ENCODE data around the gene NIT2.
"Not testable (repeated sequence)": the region's sequence is repeated elsewhere in the genome, so short reads cannot be mapped to it uniquely, and the experiment has no call there.

The NIT2 gene

DNA sequence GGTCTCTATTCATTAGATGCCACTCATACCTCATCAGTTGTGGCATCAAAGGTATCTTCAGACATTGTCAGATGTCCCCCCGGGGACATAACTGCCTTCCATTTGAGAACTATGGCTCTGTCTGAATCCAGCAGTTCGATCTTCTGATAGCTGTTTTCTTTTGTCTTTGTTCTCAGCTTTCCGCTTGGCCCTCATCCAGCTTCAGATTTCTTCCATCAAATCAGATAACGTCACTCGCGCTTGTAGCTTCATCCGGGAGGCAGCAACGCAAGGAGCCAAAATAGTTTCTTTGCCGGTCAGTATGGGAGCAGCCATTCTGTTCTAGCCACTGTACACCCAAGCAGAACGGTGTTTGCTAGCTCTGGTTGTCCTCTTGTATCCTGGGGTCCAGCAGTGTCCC, 4.4 kb downstream of the NIT2 start:
- DNase-seq (ENCODE audit: low read depth in 2 of 2): no peak

DNA sequence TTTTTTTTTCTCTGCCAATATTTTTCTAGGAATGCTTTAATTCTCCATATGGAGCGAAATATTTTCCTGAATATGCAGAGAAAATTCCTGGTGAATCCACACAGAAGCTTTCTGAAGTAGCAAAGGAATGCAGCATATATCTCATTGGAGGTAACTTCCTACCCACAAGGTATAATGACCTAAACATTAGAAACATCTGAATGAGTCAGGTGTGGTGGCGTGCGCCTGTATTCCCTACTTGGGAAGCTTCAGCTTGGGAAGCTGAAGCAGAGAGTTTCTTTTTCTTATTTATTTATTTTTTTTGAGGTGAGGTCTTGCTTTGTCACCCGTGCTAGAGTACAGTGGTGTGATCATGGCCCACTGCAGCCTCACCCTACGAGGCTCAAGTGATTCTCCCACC, 5.2 kb downstream of the NIT2 start:
- DNase-seq (ENCODE audit: low read depth in 2 of 2): no peak

DNA sequence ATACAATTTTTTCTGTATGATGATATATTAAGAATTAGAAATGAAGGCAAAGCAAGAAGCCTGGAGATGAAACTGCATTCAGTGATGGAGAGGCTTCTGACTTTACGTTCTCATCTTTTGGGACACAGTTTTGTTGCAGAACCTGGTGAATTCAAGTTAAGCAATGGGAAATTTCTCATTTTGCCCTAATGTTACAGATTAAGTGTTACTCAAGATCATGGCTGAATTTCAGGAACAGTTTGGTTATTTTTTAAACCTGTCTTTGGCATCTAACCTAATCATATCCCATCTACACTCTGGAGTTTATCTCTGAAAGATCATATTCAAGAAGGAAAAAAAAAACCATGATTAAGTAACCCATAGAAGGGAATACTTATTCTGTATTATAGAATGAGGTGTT, 6.0 kb downstream of the NIT2 start:
- no peak for DNase-seq (ENCODE audit: low read depth in 2 of 2)

DNA sequence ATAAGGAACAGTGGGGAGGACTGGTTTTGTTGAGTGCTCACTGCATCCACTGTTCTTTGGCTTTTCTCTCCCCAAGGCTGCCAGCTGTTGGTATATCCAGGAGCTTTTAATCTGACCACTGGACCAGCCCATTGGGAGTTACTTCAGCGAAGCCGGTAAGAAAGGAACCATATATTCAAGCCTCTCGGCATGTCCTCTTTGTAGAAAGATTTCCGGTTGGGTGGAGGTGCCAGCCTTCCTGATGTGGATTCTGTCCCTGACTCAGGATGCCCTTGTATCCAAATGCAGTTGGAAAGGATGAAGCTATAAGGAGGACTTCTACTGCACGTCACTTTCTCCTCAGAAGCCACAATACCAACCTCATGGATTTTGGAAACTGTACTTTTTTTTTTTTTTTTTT, 14.2 kb downstream of the NIT2 start:
- DNase-seq (ENCODE audit: low read depth in 2 of 2): no peak

DNA sequence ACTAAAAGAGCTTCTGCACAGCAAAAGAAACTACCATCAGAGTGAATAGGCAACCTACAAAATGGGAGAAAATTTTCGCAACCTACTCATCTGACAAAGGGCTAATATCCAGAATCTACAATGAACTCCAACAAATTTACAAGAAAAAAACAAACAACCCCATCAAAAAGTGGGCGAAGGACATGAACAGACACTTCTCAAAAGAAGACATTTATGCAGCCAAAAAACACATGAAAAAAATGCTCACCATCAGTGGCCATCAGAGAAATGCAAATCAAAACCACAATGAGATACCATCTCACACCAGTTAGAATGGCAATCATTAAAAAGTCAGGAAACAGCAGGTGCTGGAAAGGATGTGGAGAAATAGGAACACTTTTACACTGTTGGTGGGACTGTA, 17.2 kb downstream of the NIT2 start:
- DNase-seq (ENCODE audit: low read depth in 2 of 2): not testable (repeated sequence)

DNA sequence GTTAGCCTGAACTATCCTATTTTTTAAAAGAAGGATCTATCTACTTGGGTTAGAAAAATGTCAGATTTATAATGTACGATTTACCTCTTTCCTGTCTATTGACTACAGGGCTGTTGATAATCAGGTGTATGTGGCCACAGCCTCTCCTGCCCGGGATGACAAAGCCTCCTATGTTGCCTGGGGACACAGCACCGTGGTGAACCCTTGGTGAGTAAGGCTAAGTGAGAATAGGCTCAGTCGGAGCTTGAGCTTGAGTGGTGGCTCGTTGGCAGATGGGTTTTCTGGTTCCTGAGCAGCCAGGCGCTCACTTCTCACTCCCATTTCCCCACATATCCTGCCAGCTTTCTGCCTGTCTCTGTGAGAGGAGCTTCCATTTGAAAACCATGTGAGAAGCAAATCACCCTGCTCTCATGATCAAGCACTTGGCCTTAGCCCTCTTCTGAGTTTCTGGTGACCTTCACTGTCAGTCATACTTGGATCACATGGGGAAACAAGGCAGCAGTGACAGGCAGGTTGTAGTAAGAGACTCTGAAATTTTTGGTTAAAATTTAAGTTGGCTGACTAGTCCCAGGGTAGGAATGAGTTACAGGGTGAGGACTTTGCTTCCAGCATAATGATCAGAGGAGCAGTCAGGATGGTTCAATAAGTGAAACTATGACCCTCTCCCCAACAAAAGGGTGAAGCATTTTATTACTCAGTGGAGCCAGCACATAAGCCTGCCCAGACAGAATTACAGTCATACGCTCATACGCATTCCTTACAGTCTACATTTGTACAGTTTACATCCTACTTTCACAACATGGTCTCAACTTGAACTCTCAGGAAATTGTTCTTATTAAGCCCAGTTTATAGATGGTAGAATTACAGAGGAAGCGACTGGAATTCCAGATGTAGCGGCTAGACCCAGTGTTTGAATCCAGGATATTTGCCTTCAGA, 18.0 kb downstream of the NIT2 start:
- DNase-seq (ENCODE audit: low read depth in 2 of 2): no peak

DNA sequence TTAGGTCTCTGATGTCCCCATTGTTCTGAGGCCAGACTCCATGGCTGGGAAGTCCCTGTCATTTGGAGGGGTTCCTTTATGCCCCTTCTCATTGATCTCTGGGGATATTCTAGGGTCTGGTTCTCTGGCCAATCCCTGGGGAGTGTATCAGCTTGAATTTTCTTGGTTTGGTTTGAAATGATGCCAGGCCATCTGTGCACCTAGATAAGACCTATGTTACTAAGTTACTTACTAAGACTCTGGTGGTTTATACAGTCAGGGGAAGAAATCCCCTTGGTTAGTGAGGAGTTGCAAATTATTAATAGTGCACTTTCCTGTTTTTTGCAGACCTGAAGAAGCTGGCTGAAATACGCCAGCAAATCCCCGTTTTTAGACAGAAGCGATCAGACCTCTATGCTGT, 20.3 kb downstream of the NIT2 start:
- DNase-seq (ENCODE audit: low read depth in 2 of 2): no peak

DNA sequence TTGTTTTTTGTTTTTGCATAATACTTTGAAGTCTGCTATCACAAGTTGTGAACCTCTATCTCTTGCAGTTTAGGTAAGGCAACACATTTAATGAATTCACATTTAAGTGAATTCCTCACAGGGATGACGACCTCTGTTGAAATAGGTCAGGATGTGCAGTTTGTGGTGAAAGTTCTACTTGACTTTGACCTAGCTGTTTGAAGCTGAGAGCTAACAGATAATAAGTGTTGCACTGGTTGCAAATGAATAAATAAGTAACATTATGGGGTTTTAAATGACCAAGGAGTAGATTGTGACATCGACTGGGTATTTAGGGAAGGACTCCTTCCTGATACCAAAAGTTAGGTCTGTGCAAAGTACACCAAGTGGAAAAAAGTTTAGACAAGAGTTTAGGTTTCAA, 23.9 kb downstream of the NIT2 start:
- no peak for DNase-seq (ENCODE audit: low read depth in 2 of 2)

DNA sequence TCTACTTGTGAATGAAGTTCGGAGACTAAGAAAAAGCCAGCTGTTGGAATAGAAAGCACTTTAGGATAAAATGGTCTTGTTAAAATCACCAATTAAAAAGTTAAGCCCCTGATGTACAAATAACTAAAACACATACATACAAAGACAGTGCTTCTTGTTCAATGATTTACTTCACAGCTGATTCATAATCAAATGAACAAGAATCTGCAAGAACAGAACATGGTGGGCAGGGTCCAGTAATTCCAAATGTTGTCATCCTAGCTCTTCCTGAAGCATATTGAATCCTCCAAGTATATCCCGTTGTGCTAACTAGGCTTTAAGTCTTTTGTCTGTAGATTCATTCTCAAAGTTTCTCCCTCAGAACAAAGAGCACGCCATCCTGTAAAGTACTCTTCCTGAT, 24.5 kb downstream of the NIT2 start:
- no peak for DNase-seq (ENCODE audit: low read depth in 2 of 2)

DNA sequence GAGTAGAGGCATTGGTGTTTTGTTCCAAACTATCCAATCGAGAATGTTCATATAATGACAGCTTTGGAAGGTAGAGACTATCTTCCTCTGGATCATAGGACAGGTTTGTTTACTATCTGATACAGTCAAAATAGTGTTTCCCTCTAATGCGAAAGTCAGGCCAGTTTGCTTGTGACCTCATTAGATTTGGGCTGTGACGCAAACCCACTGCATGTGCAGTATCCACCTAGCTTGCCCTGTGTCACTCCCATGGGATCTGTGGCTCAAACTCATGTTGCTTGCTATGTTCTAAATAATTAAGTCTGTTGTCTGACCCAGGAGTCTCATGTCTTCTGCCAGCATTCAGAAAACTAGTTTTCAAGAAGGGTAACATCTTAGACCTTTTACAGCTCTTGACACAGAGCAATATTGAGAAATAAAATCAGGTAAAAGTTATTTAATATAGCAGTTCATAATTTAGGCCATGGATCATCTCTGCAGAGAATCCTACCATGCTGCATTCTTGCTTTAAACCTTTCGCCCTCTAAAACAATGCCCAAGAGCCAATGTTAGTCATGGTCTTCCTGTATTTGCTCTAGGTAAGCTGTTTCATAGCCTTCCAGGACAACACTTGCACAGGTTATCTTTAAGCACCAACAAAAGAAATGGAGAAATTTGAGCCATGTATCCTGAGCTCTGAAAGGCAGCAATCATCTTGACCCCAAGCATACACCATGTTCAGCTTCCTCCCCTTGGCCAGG, 26.4 kb downstream of the NIT2 start:
- no peak for DNase-seq (ENCODE audit: low read depth in 2 of 2)

DNA sequence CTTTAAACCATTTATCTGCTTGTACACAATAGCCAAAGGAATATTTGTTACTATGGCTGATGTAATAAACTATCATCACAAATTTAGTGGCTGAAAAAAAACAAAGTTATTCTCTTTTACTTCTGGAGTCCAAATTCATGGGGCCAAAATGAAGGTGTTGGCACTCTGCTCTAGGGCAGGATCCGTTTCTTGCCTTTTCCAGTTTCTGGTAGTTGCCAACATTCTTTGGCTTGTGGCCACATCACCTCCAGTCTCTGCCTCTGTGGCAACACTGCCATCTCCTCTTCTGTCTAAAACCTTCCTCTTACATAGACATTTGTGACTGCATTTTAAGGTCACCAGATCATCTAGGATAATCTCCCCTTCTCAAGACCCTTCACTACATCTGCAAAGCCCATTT, 27.3 kb downstream of the NIT2 start:
- no peak for DNase-seq (ENCODE audit: low read depth in 2 of 2)

DNA sequence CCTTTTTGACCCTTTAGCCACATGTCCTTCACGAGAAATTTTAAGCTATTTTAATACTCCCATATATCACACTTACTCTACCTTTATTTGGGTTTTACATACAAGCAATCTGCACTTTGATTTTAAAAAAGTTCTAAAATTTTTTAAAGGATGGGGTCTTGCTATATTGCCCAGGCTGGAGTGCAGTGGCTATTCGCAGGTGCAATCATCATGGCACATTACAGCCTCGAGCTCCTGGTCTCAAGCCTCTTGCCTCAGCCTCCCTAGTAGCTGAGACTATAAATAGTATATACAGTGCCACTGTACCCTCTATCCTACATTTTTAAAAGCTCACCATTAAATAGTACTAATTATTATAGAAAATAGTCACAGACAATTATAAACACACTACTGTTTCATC, 29.9 kb downstream of the NIT2 start:
- no peak for DNase-seq (ENCODE audit: low read depth in 2 of 2)

DNA sequence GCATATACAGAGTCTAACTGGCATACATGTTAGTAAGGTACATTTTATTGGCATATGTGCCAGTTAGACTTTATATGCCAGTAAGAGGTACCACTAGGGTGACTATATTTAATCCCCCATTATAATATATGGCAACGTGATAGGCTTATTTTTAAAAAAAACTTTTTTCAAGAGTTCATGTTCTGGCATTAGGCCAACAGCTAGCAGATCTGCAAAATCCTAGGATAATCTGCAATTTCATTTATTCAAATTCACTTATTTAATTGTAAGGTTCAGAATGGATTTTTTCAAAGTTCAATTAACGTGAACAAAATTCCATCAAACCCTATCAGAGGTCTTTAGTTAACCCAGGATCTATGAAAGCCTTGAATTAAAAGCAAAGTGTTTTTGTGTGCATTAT, 31.9 kb downstream of the NIT2 start:
- DNase-seq (ENCODE audit: low read depth in 2 of 2): no peak

DNA sequence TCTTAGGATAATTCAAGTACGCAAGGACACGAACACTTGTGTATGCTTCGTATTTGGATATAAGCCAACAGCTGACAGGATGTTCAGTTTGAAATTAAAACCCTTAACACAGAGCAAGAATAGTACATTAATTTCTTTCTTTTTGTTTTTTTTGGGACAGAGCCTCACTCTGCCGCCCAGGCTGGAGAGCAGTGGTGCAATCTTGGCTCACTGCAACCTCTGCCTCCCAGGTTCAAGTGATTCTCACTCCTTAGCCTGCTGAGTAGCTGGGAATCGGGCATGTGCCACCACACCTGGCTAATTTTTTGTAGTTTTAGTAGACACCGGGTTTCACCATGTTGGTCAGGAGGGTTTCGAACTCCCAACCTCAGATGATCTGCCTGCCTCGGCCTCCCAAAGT, 33.9 kb downstream of the NIT2 start:
- DNase-seq (ENCODE audit: low read depth in 2 of 2): no peak

DNA sequence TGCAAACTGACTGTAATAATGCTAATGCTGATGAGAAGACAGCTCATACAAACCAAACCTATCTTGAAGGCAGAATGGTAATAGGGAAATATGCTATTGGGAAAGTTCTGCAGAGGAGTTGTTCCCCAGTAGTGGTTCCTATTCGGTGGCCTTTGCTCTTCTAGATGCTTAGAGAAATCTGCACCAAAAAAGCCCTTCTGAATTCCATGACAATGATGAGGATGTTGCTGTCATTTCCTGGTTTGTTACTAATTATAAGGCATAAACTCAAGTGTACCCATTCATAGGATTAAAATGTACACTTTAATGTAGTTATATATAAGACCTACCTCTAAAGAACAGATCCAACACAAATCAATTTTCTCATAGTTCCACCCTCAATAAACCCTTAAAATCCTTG, 36.2 kb downstream of the NIT2 start:
- no peak for DNase-seq (ENCODE audit: low read depth in 2 of 2)

DNA sequence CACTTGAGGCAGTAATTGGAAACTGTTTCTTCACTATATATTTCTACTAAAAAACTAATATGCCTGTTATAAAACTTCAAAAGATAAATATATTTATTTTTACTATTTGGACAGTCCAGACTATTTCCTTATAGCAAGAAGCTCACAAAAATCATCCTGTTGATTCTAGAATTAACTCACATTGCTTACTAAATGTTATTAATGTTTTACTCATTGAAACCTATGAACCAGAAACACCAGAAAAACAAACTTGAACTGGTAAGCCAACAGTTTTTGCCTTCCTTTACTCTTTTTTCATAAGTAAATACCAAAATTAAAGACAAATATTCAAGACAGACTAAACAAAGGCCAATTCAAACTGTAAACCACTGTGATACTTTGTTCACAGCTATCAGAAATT, 40.0 kb downstream of the NIT2 start:
- DNase-seq (ENCODE audit: low read depth in 2 of 2): no peak

DNA sequence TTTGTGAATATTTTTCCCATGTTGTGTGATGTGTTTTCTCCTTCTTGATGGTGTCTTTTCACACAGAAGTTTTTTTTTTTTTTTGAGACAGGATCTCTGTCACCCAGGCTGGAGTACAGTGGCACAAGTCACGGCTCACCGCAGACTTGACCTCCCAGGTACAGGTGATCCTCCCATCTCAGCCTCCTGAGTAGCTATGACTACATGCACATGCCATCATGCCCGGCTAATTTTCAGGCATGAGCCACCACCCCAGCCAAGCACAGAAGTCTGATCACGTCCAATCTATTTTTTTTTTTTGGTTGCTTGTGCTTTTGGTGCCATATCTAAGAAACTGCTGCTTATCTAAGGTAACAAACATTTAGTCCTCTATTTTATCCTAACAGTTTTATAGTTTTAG, 41.7 kb downstream of the NIT2 start:
- no peak for DNase-seq (ENCODE audit: low read depth in 2 of 2)

DNA sequence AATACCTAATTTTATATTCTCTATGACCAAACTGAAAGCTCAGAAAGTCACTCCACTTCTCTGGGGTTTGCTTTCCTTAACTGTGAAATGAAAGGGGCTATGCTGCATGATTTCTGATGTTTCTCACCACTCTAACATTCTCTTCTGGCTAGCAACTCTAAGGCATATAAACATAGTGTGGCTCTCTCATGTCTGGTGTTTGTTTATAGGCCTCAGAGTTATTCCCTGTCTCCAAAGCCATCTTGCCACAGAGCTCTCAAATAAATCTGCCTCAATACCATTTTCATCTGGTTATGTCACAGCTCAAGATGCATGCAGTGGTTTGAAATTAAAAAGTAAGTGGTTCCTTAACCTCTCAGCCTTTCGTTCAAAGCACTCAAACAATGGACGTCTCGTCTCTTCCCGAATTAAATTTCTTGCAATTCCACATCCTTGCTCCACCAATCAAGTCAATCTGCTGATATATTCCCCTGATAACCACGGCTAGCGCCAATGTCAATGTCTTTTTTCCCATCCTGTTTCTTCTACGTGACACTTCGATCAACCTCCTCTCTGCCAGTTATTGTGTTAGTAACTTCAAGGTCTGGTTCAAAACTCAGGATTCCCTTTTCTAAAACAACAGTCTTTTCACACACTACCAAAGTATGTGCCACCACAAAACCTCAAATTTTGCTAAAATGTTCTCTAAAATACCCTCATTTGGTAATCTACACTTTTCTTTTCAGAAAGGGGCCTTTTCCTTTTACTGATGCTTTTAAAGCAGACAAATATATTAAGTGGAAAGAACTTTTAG, 50.4 kb downstream of the NIT2 start:
- no peak for DNase-seq (ENCODE audit: low read depth in 2 of 2)

DNA sequence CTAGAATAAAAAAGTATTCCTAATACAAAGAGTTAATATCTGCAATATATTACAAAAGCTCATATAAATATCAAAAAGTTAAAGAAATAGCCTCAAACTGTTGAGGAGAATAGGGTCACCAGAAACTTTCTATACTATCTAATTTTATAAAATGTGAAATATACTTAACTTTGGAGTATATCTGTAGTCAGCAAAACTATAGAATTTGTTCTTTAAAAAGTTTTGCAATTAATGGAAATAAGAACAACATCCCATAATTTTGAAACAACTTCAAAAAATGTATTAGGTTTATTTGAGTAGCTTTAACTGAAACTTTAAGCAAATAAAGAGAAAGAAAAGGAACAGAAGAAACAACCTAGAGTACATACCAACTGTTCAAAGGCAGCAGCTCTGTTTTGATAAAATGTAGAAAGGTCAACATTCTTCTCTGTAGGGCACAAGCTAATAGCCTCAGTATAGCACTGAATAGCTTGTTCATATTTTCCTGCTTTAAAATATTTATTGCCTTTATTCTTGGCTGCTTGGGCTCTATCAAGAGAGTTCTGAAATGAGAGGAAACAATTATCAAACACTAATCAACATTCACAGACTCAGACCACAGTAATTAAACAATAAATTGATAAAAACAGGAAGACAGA, 52.0 kb downstream of the NIT2 start:
- DNase-seq (ENCODE audit: low read depth in 2 of 2): no peak

DNA sequence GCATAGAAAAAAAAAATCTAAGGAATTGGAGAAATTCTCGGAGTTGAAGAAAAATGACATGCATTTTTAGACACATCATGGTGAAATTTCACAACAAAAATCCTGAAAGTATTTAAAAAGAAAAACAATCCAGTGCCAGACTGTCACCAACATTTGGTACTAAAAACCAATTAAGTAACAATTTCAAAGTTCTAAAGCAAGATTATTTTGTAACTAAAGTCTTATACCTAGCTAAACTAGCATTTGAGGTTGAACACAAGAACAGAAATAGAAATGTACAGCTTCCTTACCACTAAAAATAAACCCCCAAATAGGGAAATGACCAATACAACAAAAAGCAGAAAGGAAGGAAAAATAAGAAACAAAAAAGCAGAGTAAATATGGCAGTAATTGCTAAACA, 54.5 kb downstream of the NIT2 start:
- DNase-seq (ENCODE audit: low read depth in 2 of 2): no peak

DNA sequence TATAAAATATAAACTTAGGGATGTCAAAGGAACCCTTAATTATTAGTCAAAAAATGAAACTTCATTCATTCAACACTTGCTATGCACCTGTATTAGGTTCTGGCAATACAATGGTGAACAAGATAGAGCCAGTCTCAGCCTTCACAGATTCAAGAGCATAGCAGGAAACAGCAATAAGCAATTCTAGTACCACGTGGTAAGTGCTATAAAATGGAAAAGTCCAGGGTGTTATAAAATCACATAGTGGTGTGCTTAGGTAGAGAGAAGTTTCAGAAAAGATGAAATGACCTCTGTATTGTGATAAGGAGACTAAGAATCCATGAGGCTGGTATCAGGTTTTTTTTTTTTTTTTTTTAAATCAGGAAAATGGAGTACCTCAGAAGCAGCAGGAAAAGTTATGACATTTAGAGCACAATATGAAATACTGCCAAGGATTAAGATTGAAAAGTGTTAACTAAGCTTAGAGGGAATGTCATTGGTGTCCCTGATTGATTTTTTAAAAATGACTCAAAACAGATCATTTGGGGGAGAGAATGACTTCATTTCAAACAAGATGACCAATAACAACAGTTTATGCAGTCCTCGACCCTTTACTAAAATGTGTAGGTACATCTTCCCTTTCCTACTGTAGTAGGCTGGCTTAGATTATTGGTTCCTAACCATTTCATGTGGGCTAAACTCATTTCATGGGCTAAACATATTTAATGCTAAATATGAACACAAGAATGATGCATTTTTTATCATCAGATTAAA, 61.3 kb downstream of the NIT2 start:
- DNase-seq (ENCODE audit: low read depth in 2 of 2): no peak
